ENCODE measurements around the gene ALDH1L1. TPM values are rescaled to one million over a fixed set of nuclear protein-coding genes. Genes with fewer than 3 reads are reported as not detected.

Gene ALDH1L1
- total RNA-seq, 1 experiment from 2014 or later = not detected

DNA sequence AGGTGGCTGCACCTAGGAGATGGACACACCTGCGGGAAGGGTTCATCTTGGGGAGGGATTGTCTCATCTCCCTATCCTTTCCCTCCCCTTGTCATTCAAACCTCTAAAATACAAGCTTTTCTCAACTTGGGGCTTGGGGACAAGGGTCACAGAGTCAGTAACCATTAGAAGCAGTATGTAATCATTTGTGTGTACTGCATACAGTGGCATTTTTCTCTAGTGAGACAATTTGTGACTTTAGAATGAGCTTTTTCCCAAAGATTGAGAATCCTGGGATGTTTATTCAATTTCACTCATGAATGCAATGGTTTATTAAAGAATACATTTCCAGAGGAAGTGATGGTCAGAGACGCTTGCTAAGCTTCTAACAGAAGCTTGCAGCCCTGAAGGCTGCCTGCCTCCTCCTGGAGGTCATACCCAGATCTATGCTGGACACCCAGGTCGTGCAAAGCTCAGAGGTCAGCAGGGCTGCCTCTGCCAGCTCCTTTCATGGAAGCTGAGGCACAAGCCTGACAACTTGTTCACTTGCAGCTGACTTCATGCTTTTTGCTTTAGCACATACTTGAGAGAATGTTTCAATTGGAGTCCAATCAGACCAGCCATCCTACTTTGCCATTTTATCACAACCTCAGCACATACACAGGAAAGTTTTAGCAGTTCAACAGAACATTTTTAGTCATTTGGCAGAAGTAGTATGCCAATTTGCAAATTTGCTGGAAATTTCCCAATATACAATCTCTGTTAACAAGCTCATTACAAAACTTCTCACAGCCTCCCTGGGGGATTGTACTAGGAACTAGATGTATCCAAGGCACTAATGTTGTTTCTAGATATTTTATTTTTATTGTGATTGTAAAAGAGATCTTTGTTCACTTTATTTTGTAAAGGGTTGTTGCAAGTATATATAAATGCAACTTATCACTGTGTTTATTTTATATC lies 25.6 kb upstream of the ALDH1L1 start:
- Histone ChIP-seq H3K4me1 (ENCODE audit: insufficient read depth, low read length) (peaks cover 8% of the 10 kb centered on the region; the same call in 1 of the 2 replicates), H3K27ac (ENCODE audit: low read length) (no peak overlapping the region), H3K36me3 (ENCODE audit: low read depth, low read length) (no peaks in the 10 kb centered on the region), H3K27me3 (ENCODE audit: low read length) (no peaks in the 10 kb centered on the region), H4K20me1 (ENCODE audit: low read length) (no peaks in the 10 kb centered on the region), H3K9me3 (ENCODE audit: low read length) (no peaks in the 10 kb centered on the region), H3K4me2 (ENCODE audit: low read length) (no peak overlapping the region), H3K79me2 (ENCODE audit: low read length) (no peaks in the 10 kb centered on the region), H2AFZ (ENCODE audit: low read length) (no peak overlapping the region), H3K4me3 (ENCODE audit: low read length) (no peak overlapping the region), H3K9me2 (replicated peaks; ENCODE audit: low read length) (no peaks in the 10 kb centered on the region), H3F3A (ENCODE audit: low read length, unreplicated experiment) (no peaks in the 10 kb centered on the region), H3K9ac (ENCODE audit: low read length) (no peak overlapping the region)
- DNase-seq (no peak), ATAC-seq (no peak)
- TF ChIP-seq EZH2 (IDR thresholded peaks at IDR 0.05; ENCODE audit: low read length, unreplicated experiment) = no peak
- TF ChIP-seq, protein P1, sequence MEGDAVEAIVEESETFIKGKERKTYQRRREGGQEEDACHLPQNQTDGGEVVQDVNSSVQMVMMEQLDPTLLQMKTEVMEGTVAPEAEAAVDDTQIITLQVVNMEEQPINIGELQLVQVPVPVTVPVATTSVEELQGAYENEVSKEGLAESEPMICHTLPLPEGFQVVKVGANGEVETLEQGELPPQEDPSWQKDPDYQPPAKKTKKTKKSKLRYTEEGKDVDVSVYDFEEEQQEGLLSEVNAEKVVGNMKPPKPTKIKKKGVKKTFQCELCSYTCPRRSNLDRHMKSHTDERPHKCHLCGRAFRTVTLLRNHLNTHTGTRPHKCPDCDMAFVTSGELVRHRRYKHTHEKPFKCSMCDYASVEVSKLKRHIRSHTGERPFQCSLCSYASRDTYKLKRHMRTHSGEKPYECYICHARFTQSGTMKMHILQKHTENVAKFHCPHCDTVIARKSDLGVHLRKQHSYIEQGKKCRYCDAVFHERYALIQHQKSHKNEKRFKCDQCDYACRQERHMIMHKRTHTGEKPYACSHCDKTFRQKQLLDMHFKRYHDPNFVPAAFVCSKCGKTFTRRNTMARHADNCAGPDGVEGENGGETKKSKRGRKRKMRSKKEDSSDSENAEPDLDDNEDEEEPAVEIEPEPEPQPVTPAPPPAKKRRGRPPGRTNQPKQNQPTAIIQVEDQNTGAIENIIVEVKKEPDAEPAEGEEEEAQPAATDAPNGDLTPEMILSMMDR (conservative IDR thresholded peaks at IDR 0.05; ENCODE audit: low read depth, low read length) = no peak
- intact Hi-C loops (cut with micrococcal nuclease) = no loop called here
- POLR2A ChIA-PET (ENCODE audit: unreplicated experiment) = interaction anchor here (0.6 kb wide), 1 partner anchor 290 kb away, joined by 5 read pairs; no protein-coding TSS in a partner anchor
- CTCF ChIA-PET = no interaction called here
- BruUV-seq (replicated peaks) = no TSS peak

DNA sequence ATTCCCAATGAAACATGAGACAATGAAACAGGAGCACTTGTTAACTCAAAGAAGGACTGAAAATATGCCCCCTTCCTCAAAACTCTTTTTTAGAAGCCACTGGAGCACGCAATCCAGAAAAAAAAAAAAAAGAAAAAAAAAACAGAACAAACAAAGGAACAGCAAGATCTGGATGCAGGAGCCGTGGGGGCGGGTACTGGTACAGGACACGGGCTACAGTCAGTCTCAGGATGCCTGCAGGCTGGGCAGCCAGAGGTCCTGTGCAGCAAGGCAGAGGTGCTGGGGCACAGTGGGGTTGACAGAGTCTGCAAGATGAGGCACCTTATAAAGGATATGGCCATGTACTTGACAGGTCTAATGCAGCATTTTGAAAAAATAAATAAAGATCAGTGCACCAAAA lies 22.3 kb upstream of the ALDH1L1 start:
- intact Hi-C loops (cut with micrococcal nuclease) = no loop called here
- no peaks in the 10 kb centered on the region for H4K20me1 ChIP-seq (ENCODE audit: low read length)
- H3K79me2 ChIP-seq (ENCODE audit: low read length) = no peaks in the 10 kb centered on the region
- H2AFZ ChIP-seq (ENCODE audit: low read length) = no peak overlapping the region
- no TSS peak for BruUV-seq (replicated peaks)
- no peaks in the 10 kb centered on the region for H3F3A ChIP-seq (ENCODE audit: low read length, unreplicated experiment)
- H3K27ac ChIP-seq (ENCODE audit: low read length) = no peak overlapping the region
- no peaks in the 10 kb centered on the region for H3K9me2 ChIP-seq (replicated peaks; ENCODE audit: low read length)
- H3K4me2 ChIP-seq (ENCODE audit: low read length) = no peak overlapping the region
- no peak overlapping the region for H3K9ac ChIP-seq (ENCODE audit: low read length)
- no peaks in the 10 kb centered on the region for H3K36me3 ChIP-seq (ENCODE audit: low read depth, low read length)
- ChIA-PET POLR2A (ENCODE audit: unreplicated experiment) (no interaction called here), CTCF (no interaction called here)
- H3K27me3 ChIP-seq (ENCODE audit: low read length) = no peaks in the 10 kb centered on the region
- H3K4me1 ChIP-seq (ENCODE audit: insufficient read depth, low read length) = no peaks in the 10 kb centered on the region
- ATAC-seq = no peak
- no peak for DNase-seq
- no peak for TF ChIP-seq EZH2 (IDR thresholded peaks at IDR 0.05; ENCODE audit: low read length, unreplicated experiment)
- TF ChIP-seq, protein P1 (conservative IDR thresholded peaks at IDR 0.05; ENCODE audit: low read depth, low read length) = no peak
- no peak for TF ChIP-seq EZH2phosphoT487 (IDR thresholded peaks at IDR 0.05; ENCODE audit: borderline replicate concordance, low read length)
- H3K9me3 ChIP-seq (ENCODE audit: low read length) = no peaks in the 10 kb centered on the region
- H3K4me3 ChIP-seq (ENCODE audit: low read length) = no peak overlapping the region

- H2AFZ ChIP-seq (ENCODE audit: low read length) = no peak overlapping the region
- CTCF ChIA-PET = no interaction called here
Measured at GRCh38 chr3:126202276-126202675, 21.9 kb upstream of the ALDH1L1 start.

More at GRCh38 chr3:126202276-126202675, 21.9 kb upstream of the ALDH1L1 start:
- POLR2A ChIA-PET (ENCODE audit: unreplicated experiment) = no interaction called here
- H3K27ac ChIP-seq (ENCODE audit: low read length) = no peak overlapping the region
- H4K20me1 ChIP-seq (ENCODE audit: low read length) = no peaks in the 10 kb centered on the region
- TF ChIP-seq EZH2 (IDR thresholded peaks at IDR 0.05; ENCODE audit: low read length, unreplicated experiment) (no peak), EZH2phosphoT487 (IDR thresholded peaks at IDR 0.05; ENCODE audit: borderline replicate concordance, low read length) (no peak)
- TF ChIP-seq, protein P1 (conservative IDR thresholded peaks at IDR 0.05; ENCODE audit: low read depth, low read length) = no peak
- no peak overlapping the region for H3K9ac ChIP-seq (ENCODE audit: low read length)
- no peaks in the 10 kb centered on the region for H3F3A ChIP-seq (ENCODE audit: low read length, unreplicated experiment)
- no peaks in the 10 kb centered on the region for H3K36me3 ChIP-seq (ENCODE audit: low read depth, low read length)
- ATAC-seq (no peak), DNase-seq (no peak)
- H3K4me1 ChIP-seq (ENCODE audit: insufficient read depth, low read length) = no peaks in the 10 kb centered on the region
- intact Hi-C loops (cut with micrococcal nuclease) = no loop called here
- H3K27me3 ChIP-seq (ENCODE audit: low read length) = no peaks in the 10 kb centered on the region
- no peaks in the 10 kb centered on the region for H3K79me2 ChIP-seq (ENCODE audit: low read length)
- no peak overlapping the region for H3K4me3 ChIP-seq (ENCODE audit: low read length)
- H3K4me2 ChIP-seq (ENCODE audit: low read length) = no peak overlapping the region
- H3K9me3 ChIP-seq (ENCODE audit: low read length) = no peaks in the 10 kb centered on the region
- BruUV-seq (replicated peaks) = no TSS peak
- no peaks in the 10 kb centered on the region for H3K9me2 ChIP-seq (replicated peaks; ENCODE audit: low read length)

All from PC-3 (cell line).